K562 (cell line): Measurements from ENCODE around the gene KCNG4.

Source experiments
- CREB1 ChIP-seq, 2 experiments: sonication (generic) in 1 of 2; formaldehyde crosslinking in 1 of 2; IDR thresholded peaks; 2 replicates each; pipeline versions ENCODE4 v1.6.1 to v1.8.0; 2012 to 2022; ENCODE audit warnings: inconsistent platforms in 1 of 2, mild to moderate bottlenecking in 1 of 2, missing genetic modification reagents in 1 of 2, moderate library complexity in 1 of 2
- DACH1 ChIP-seq: fragments of 450-650 bp; IDR thresholded peaks from 2 replicates; pipeline ENCODE4 v1.6.1; 2018; ENCODE audit not compliant: partially characterized antibody
- EWSR1 ChIP-seq: fragments of 450-650 bp; IDR thresholded peaks from 2 replicates; pipeline ENCODE4 v1.6.1; 2018; ENCODE audit warnings: borderline replicate concordance, mild to moderate bottlenecking, low read depth, moderate library complexity; ENCODE audit not compliant: partially characterized antibody
- MAFG ChIP-seq: fragments of 450-650 bp; conservative IDR thresholded peaks from 2 replicates; pipeline ENCODE4 v1.6.1; 2016; ENCODE audit warnings: missing genetic modification characterization, missing compliant biosample characterization
- NR2C2 ChIP-seq, 2 experiments: fragments of 200-800 bp in 1 of 2; sonication (Bioruptor generic) in 1 of 2; sonication (generic) in 1 of 2; formaldehyde crosslinking in 1 of 2; IDR thresholded peaks; 2 replicates each; pipeline versions ENCODE4 v1.6.1 to v1.8.0; 2016 to 2022; ENCODE audit warnings: mild to moderate bottlenecking in 1 of 2, missing compliant biosample characterization in 1 of 2, missing genetic modification characterization in 1 of 2, missing genetic modification reagents in 1 of 2
- POLR3A ChIP-seq: IDR thresholded peaks from 2 replicates; pipeline ENCODE4 v1.6.1; 2011; ENCODE audit warnings: borderline replicate concordance, mild to moderate bottlenecking, moderate library complexity; ENCODE audit not compliant: insufficient read length, insufficient read depth; ENCODE audit errors: extremely low read depth
- SRSF9 ChIP-seq: fragments of 200-400 bp; formaldehyde crosslinking; IDR thresholded peaks from 2 replicates; pipeline ENCODE4 v1.6.1; 2017; ENCODE audit warnings: low read depth, low read length, borderline replicate concordance
- ZKSCAN1 ChIP-seq: fragments of 150-350 bp; IDR thresholded peaks from 2 replicates; pipeline ENCODE4 v1.6.1; 2016; ENCODE audit warnings: low read depth, low read length
- ZNF274 ChIP-seq: IDR thresholded peaks from 2 replicates; pipeline ENCODE4 v1.6.1; 2011; ENCODE audit warnings: low read depth, mild to moderate bottlenecking, low read length, moderate library complexity, borderline replicate concordance
- ZZZ3 ChIP-seq: fragments of 450-650 bp; IDR thresholded peaks from 2 replicates; pipeline ENCODE4 v1.6.1; 2016; ENCODE audit warnings: antibody characterized with exemption, mild to moderate bottlenecking, moderate library complexity
- TF ChIP-seq, protein P1 (sequence below): fragments of 250-450 bp; sonication (Bioruptor Pico); IDR thresholded peaks from 2 replicates; pipeline ENCODE4 v1.8.0; 2021; ENCODE audit warnings: moderate library complexity, mild to moderate bottlenecking, inconsistent platforms
- TF ChIP-seq, protein P2 (sequence below): fragments of 450-650 bp; conservative IDR thresholded peaks from 2 replicates; pipeline ENCODE4 v1.6.1; 2016; ENCODE audit warnings: missing genetic modification characterization, low read depth, mild to moderate bottlenecking, missing compliant biosample characterization, moderate library complexity

DNA sequence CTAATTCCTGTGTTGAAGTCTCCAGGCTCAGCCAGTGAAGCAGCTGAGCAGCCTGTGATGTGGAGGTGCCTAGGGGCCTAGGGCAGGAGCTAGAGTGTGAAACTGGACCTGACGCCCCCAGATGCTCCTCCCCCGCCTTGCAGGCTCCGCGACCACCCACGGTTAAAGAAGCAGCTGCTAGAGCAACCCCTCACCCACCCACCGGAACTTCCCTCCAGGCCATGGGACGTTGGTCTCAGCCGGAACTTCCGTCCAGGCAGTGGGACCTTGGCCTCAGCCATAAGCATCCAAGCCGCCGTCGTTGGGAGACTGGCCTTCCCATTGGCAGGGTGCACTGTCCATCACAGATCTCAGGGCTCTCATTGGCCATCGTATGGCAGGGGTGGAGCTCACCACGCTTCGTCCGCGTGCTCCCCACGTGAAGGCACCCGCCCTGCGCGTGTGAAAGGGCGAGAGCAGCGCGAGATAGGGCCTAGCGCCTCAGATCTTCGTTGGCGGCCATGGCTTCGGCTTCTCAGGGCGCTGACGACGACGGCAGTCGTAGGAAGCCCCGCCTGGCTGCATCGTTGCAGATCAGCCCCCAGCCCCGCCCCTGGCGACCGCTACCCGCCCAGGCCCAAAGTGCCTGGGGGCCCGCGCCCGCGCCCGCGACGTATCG is 49.0 kb downstream of the KCNG4 start, which contains the start of gene ADAD2:
- TF ChIP-seq ZKSCAN1 (no peak), CREB1 (IDR thresholded peaks at IDR 0.05) (no peak), CREB1 (CRISPR knock-in tag; IDR thresholded peaks at IDR 0.05) (no peak), SRSF9 (no peak), NR2C2 (CRISPR knock-in tag; IDR thresholded peaks at IDR 0.05) (no peak), NR2C2 (tag; IDR thresholded peaks at IDR 0.05) (no peak), ZNF274 (no peak), DACH1 (no peak), POLR3A (no peak), ZZZ3 (no peak), EWSR1 (no peak), MAFG (tag) (no peak)
- TF ChIP-seq, protein P1, sequence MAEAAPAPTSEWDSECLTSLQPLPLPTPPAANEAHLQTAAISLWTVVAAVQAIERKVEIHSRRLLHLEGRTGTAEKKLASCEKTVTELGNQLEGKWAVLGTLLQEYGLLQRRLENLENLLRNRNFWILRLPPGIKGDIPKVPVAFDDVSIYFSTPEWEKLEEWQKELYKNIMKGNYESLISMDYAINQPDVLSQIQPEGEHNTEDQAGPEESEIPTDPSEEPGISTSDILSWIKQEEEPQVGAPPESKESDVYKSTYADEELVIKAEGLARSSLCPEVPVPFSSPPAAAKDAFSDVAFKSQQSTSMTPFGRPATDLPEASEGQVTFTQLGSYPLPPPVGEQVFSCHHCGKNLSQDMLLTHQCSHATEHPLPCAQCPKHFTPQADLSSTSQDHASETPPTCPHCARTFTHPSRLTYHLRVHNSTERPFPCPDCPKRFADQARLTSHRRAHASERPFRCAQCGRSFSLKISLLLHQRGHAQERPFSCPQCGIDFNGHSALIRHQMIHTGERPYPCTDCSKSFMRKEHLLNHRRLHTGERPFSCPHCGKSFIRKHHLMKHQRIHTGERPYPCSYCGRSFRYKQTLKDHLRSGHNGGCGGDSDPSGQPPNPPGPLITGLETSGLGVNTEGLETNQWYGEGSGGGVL (CRISPR knock-in tag), result no peak
- TF ChIP-seq, protein P2, sequence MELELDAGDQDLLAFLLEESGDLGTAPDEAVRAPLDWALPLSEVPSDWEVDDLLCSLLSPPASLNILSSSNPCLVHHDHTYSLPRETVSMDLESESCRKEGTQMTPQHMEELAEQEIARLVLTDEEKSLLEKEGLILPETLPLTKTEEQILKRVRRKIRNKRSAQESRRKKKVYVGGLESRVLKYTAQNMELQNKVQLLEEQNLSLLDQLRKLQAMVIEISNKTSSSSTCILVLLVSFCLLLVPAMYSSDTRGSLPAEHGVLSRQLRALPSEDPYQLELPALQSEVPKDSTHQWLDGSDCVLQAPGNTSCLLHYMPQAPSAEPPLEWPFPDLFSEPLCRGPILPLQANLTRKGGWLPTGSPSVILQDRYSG, result no peak
